ENCODE data around the gene PSMC4. TPM values are rescaled to one million over a fixed set of nuclear protein-coding genes. Genes with fewer than 3 reads are reported as not detected.
A peak's percentile ranks its signal among the peaks of the same experiment; 100 is the strongest.

The PSMC4 gene
- total RNA-seq, 1 donor = 99.5 TPM

GRCh38 chr19:39969266-39969665, 1.7 kb upstream of the PSMC4 start:
- no peak overlapping the region for H3K27ac ChIP-seq (ENCODE audit: low read depth, low read length)
- TF ChIP-seq CTCF (IDR thresholded peaks at IDR 0.05; ENCODE audit: extremely low read depth, low read depth, low read length) = no peak
- H3K4me2 ChIP-seq (ENCODE audit: insufficient read depth, low read length) = no peak overlapping the region
- H4K20me1 ChIP-seq (ENCODE audit: insufficient read depth, low read length) = peaks cover 4% of the 10 kb centered on the region
- H2AFZ ChIP-seq (ENCODE audit: low read length) = no peak overlapping the region
- H3K4me1 ChIP-seq (ENCODE audit: insufficient read depth, low read length) = peaks cover 12% of the 10 kb centered on the region
- peaks cover 22% of the 10 kb centered on the region for H3K36me3 ChIP-seq (ENCODE audit: insufficient read depth, low read length)
- H3K27me3 ChIP-seq (ENCODE audit: insufficient read depth, low read length) = no peaks in the 10 kb centered on the region
- H3K9me3 ChIP-seq (ENCODE audit: low read depth, low read length) = no peaks in the 10 kb centered on the region
- no peak overlapping the region for H3K4me3 ChIP-seq (ENCODE audit: insufficient read depth, low read length)
- H3K79me2 ChIP-seq (ENCODE audit: insufficient read depth, low read length) = peaks cover 31% of the 10 kb centered on the region
- DNase-seq (ENCODE audit: insufficient read length, low spot score, missing footprints) = no peak

GRCh38 chr19:39969681-39970424, 1.1 kb upstream of the PSMC4 start:
- H2AFZ ChIP-seq (ENCODE audit: low read length) = peak overlapping the region; percentile 90
- H4K20me1 ChIP-seq (ENCODE audit: insufficient read depth, low read length) = peaks cover 4% of the 10 kb centered on the region
- peaks cover 27% of the 10 kb centered on the region for H3K36me3 ChIP-seq (ENCODE audit: insufficient read depth, low read length)

GRCh38 chr19:39970425-39970674, 615 bp upstream of the PSMC4 start:
- Histone ChIP-seq H2AFZ (ENCODE audit: low read length) (peak overlapping the region; percentile 90), H3K4me2 (ENCODE audit: insufficient read depth, low read length) (peak overlapping the region; percentile 92), H3K36me3 (ENCODE audit: insufficient read depth, low read length) (peaks cover 32% of the 10 kb centered on the region), H3K4me3 (ENCODE audit: insufficient read depth, low read length) (peak overlapping the region; percentile 90), H3K27ac (ENCODE audit: low read depth, low read length) (peak overlapping the region; percentile 94), H3K79me2 (ENCODE audit: insufficient read depth, low read length) (peaks cover 35% of the 10 kb centered on the region), H3K27me3 (ENCODE audit: insufficient read depth, low read length) (no peaks in the 10 kb centered on the region), H3K4me1 (ENCODE audit: insufficient read depth, low read length) (peaks cover 12% of the 10 kb centered on the region), H3K9me3 (ENCODE audit: low read depth, low read length) (no peaks in the 10 kb centered on the region), H4K20me1 (ENCODE audit: insufficient read depth, low read length) (peaks cover 4% of the 10 kb centered on the region)
- DNase-seq (ENCODE audit: insufficient read length, low spot score, missing footprints) = no peak
- no peak for TF ChIP-seq CTCF (IDR thresholded peaks at IDR 0.05; ENCODE audit: extremely low read depth, low read depth, low read length)

More at GRCh38 chr19:39969681-39970424, 1.1 kb upstream of the PSMC4 start:
- Histone ChIP-seq H3K27me3 (ENCODE audit: insufficient read depth, low read length) (no peaks in the 10 kb centered on the region), H3K4me3 (ENCODE audit: insufficient read depth, low read length) (peak overlapping the region; percentile 90), H3K9me3 (ENCODE audit: low read depth, low read length) (no peaks in the 10 kb centered on the region), H3K27ac (ENCODE audit: low read depth, low read length) (peak overlapping the region; percentile 94), H3K4me1 (ENCODE audit: insufficient read depth, low read length) (peaks cover 12% of the 10 kb centered on the region), H3K4me2 (ENCODE audit: insufficient read depth, low read length) (peak overlapping the region; percentile 92), H3K79me2 (ENCODE audit: insufficient read depth, low read length) (peaks cover 35% of the 10 kb centered on the region)
- TF ChIP-seq CTCF (IDR thresholded peaks at IDR 0.05; ENCODE audit: extremely low read depth, low read depth, low read length) = no peak
- DNase-seq (ENCODE audit: insufficient read length, low spot score, missing footprints) = no peak

DNA sequence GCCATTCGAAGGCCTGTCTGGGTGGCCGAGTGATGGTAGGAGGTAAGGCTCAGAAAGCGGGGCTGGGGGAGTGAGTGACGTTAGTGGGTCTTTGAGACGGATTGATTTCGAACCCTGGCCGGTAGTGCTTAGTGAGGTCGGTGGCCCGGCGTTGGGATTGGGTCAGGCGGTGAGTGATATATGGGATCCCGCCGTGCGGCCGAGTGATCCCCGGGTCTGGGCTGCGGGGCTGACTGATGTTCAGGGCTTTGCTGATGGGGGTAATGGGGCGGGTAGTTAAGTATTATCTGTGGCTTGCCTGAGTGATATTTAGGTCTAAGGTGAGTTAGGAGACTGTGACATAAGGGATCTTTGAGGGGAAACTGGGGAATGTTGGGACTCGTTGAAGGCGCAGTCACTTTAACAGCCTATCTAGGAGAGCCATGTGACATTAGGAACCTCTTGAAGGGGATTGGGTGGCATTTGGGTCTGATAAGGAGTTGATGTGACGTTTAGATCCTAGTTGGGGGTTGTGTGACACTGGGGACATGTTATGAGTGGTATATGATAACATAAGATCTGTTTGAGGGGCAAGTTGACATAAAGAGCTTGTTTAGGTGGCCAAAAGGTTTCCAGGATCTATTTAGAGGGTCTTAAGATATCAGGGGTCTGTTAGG, 543 bp downstream of the PSMC4 start:
- DNase-seq (ENCODE audit: insufficient read length, low spot score, missing footprints) = peak; percentile 71
- Histone ChIP-seq H2AFZ (ENCODE audit: low read length) (peak overlapping the region; percentile 89), H3K4me2 (ENCODE audit: insufficient read depth, low read length) (peak overlapping the region; percentile 94), H3K4me3 (ENCODE audit: insufficient read depth, low read length) (peak overlapping the region; percentile 90), H3K9me3 (ENCODE audit: low read depth, low read length) (no peaks in the 10 kb centered on the region), H4K20me1 (ENCODE audit: insufficient read depth, low read length) (peaks cover 4% of the 10 kb centered on the region), H3K27ac (ENCODE audit: low read depth, low read length) (peak overlapping the region; percentile 94), H3K27me3 (ENCODE audit: insufficient read depth, low read length) (no peaks in the 10 kb centered on the region), H3K4me1 (ENCODE audit: insufficient read depth, low read length) (peaks cover 12% of the 10 kb centered on the region), H3K36me3 (ENCODE audit: insufficient read depth, low read length) (peaks cover 36% of the 10 kb centered on the region), H3K79me2 (ENCODE audit: insufficient read depth, low read length) (peaks cover 35% of the 10 kb centered on the region)
- TF ChIP-seq CTCF (IDR thresholded peaks at IDR 0.05; ENCODE audit: extremely low read depth, low read depth, low read length) = no peak
